ENCODE measurements around the gene CSF3R.
"Not testable (repeated sequence)": the region's sequence is repeated elsewhere in the genome, so short reads cannot be mapped to it uniquely, and the experiment has no call there.

The CSF3R gene

DNA sequence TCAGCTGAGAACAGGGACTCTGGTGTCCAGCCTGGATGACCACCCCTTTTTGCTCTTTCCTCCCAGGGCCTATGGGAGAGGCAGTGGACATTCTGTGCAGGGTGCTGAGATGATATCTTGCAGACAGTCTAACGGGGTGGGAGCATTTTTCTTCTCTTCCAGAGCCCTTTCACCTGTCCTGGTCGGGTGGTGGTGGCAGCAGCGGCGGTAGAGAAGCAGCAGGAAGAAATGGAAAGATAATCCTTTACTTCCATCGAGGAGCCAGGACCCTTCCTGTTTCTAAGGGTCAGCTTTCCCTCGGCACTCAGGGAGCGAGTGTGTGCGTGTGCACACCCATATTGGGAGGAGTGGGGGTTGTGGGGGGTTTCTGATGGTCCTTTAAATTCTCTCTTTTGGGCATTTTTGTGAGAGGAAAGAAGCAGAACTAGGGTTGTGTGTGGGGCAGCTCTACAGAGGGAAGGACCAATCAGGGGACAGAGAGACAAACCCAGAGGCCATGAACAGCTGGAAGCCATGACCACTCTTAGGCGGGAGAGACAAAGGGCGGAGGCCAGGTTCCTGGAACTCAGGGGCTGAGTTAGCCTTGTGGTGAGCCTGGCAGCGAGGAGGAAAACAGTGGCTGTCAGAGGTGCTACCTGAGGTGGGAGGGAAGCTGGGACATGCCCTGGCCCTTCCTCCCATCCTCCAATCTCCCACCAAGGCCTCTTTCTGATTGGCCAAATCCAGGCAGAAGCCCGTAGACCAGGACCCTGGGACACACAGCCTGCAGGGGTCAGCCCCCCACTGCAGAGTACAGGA is 31.2 kb upstream of the CSF3R start:
- no peak for DNase-seq (ENCODE audit: low read depth)
- TF ChIP-seq, protein P1, sequence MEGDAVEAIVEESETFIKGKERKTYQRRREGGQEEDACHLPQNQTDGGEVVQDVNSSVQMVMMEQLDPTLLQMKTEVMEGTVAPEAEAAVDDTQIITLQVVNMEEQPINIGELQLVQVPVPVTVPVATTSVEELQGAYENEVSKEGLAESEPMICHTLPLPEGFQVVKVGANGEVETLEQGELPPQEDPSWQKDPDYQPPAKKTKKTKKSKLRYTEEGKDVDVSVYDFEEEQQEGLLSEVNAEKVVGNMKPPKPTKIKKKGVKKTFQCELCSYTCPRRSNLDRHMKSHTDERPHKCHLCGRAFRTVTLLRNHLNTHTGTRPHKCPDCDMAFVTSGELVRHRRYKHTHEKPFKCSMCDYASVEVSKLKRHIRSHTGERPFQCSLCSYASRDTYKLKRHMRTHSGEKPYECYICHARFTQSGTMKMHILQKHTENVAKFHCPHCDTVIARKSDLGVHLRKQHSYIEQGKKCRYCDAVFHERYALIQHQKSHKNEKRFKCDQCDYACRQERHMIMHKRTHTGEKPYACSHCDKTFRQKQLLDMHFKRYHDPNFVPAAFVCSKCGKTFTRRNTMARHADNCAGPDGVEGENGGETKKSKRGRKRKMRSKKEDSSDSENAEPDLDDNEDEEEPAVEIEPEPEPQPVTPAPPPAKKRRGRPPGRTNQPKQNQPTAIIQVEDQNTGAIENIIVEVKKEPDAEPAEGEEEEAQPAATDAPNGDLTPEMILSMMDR (IDR thresholded peaks at IDR 0.05; ENCODE audit: control insufficient read depth, insufficient read depth, low read depth, low read length, missing control alignments), result no peak
- H3K4me3 ChIP-seq (ENCODE audit: control insufficient read depth, low read depth, low read length), result no peak overlapping the region

DNA sequence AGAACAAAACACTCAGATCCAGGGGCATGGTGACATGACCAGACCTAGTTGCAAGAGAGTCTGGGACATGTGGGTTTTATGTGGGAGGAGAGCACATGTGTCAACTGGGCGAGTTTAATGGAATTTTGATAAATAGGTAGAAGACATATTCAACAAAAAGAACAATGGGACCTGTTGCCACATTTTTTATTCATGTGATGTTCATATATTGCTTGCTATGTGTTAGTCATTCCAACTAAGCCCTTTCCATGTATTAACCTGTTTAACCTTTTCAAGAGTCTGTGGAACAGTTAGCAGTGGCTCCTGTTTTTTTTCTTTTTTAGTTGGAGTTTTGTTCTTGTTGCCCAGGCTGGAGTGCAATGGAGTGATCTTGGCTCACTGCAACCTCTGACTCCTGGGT is 30.1 kb upstream of the CSF3R start:
- no peak for DNase-seq (ENCODE audit: low read depth)
- TF ChIP-seq, protein P1 (IDR thresholded peaks at IDR 0.05; ENCODE audit: control insufficient read depth, insufficient read depth, low read depth, low read length, missing control alignments), result no peak
- no peak overlapping the region for H3K4me3 ChIP-seq (ENCODE audit: control insufficient read depth, low read depth, low read length)

DNA sequence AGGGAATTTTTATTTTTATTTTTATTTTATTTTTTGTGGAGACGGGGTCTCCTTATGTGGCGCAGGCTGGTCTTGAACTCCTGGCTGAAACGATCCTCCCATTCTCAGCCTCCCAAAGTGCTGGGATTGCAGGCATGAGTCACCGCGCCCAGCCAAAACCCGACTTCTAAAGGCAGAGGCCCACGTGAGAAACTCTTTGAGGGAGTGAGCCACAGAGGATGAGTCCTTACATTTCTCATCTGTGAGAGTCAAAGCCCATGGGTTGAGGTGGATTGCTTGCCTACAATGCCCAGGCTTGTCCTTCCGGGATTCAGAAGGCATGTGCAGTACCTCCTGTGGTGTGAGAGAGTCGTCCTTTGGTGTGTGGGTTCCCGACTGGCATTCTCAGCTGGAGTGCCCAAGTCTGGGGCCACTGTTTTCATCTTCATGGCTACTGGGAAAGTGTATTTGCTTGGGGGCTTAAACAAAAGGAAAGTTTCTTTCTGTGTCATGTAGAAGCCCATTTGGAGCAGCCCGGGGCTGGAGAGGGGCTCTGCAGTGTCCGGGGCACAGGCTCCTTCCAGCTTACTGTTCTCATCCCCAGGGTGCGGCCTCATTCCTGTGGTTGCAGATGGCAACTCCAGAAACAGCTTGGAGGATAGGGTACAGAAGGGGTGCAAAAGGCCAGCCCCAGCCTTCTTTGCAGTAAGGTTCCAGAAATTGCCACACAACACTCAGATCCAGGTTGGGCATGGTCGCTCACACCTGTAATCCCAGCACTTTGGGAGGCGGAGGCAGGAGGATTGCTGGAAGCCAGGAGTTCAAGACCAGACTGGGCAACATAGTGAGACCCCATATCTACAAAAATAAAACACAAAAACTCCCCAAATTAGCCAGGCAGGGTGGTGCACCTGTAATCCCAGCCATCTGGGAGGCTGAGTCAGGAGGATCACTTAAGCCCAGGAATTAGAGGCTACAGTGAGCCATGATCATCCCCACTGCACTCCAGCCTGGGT is 29.4 kb upstream of the CSF3R start:
- no peak for DNase-seq (ENCODE audit: low read depth)
- TF ChIP-seq, protein P1 (IDR thresholded peaks at IDR 0.05; ENCODE audit: control insufficient read depth, insufficient read depth, low read depth, low read length, missing control alignments), result no peak
- no peak overlapping the region for H3K4me3 ChIP-seq (ENCODE audit: control insufficient read depth, low read depth, low read length)

DNA sequence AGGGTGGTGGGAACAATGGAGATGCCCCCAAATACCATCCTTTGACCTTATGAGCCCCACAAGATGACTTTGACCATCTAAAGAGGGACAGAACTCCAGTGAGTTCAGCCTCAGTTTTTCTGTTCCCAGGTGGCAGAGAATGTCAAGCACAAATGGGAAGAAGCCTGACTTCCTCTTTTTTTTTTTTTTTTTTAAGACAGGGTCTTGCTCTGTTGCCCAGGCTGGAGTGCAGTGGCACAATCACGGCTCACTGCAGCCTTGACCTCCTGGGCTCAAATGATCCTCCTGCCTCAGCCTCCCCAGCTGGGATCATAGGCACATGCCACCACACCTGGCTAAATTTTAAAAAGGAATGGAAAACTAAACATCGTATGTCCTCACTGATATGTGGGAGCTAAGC is 28.5 kb upstream of the CSF3R start:
- not testable (repeated sequence) for DNase-seq (ENCODE audit: low read depth); H3K4me3 ChIP-seq (ENCODE audit: control insufficient read depth, low read depth, low read length)

DNA sequence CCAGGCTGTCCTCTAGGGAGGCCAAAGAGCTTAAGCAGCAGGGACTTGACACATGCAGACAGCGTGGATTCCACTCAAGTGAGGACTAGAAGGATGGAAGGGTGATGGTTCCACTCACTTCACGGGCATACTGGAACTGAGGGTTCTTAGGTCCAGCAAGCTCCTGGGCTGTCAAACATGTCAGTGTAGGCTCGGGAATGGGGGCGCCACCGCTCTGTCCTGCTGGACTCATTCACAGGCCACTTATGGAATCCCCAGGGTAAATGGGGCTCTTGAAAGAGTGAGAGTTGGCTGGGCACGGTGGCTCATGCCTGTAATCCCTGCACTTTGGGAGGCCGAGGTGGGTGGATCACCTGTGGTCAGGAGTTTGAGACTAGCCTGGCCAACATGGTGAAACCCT is 27.7 kb upstream of the CSF3R start:
- no peak for DNase-seq (ENCODE audit: low read depth)
- no peak overlapping the region for H3K4me3 ChIP-seq (ENCODE audit: control insufficient read depth, low read depth, low read length)
- TF ChIP-seq, protein P1 (IDR thresholded peaks at IDR 0.05; ENCODE audit: control insufficient read depth, insufficient read depth, low read depth, low read length, missing control alignments), result no peak

DNA sequence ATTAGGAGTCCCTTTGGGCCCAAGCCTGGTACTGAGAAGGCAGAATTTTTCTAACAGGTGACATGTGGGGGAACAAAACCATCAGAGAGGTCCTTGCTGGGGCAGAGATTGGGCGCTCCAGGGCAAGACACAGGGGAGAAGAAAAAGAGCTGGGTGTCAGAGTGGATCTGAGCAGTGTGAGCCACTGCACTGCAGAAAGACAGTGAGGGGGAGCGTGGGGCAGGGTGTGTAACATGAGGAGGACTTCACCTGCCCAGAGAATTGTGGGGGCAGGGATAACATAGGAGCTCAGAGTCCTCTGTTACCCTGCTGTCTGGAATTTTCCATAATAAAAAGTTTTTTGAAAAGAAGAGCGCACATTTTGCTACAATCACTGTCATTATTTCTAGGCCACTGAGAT is 25.5 kb upstream of the CSF3R start:
- TF ChIP-seq, protein P1 (IDR thresholded peaks at IDR 0.05; ENCODE audit: control insufficient read depth, insufficient read depth, low read depth, low read length, missing control alignments), result no peak
- no peak overlapping the region for H3K4me3 ChIP-seq (ENCODE audit: control insufficient read depth, low read depth, low read length)
- no peak for DNase-seq (ENCODE audit: low read depth)
